Thyroid gland (tissue), 4 donors: ENCODE results near the gene COPE.
A peak's percentile ranks its signal among the peaks of the same experiment; 100 is the strongest.

Experiments
- CTCF ChIP-seq, 6 experiments: fragments of 200-600 bp in 3 of 6; fragments of 450-650 bp in 3 of 6; sonication (generic) in 3 of 6; IDR thresholded peaks; one replicate each; pipeline ENCODE4 v1.5.1; 2016 to 2019; ENCODE audit warnings: antibody characterized with exemption in 6 of 6, mild to moderate bottlenecking in 2 of 6, inconsistent platforms in 1 of 6, moderate library complexity in 1 of 6
- POLR2A ChIP-seq, 2 donors: fragments of 450-650 bp; IDR thresholded peaks; one replicate each; pipeline ENCODE4 v1.6.1; 2017; ENCODE audit warnings: antibody characterized with exemption in 2 of 2, mild to moderate bottlenecking in 2 of 2, moderate library complexity in 1 of 2

DNA sequence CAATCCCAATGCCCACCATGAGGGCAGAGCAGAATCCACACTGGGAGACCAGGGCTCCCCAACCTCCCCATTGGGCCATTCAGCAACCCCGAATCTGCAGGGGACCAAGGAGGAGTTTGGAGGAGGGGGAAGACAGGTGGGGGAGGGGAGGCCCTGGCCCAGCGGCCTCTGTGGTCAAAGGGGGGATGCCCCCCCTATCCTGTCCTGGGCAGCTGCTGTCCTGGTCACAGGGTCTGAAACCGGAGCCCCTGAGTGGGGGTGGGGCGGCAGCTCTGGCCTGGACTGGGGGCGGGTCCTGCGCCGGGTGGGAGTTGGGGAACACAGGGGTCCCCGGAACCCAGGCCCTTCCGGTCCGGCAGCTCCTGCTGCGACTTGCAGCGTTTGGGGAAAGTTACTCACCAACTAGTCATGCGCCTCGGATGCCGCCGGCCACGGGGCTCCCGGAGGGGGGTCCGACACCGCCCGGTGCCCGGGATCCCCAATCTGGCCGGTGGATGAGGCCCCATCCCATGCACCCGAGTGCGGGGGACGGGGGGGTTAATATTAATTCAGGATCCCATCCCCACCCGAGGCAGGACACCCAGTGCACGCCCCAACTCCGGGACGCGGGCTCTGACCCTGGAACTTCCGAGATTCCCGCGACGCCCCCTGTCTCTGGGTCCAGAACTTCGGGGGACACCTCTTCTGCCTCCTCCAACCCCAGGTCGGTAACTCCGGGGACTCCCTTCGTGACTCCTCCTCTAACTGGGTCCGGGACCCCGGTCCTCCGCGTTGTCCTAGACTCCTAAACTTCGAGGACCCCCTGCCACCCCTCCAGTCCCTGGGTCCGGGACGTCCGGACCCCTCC lies 21.0 kb upstream of the COPE start:
- TF ChIP-seq CTCF (IDR thresholded peaks at IDR 0.05), result no peak
- peak in 1 of 2 donors; percentile 22 for TF ChIP-seq POLR2A (IDR thresholded peaks at IDR 0.05)
